ENCODE results near the gene RAB40B.
A peak's percentile ranks its signal among the peaks of the same experiment; 100 is the strongest.

DNA sequence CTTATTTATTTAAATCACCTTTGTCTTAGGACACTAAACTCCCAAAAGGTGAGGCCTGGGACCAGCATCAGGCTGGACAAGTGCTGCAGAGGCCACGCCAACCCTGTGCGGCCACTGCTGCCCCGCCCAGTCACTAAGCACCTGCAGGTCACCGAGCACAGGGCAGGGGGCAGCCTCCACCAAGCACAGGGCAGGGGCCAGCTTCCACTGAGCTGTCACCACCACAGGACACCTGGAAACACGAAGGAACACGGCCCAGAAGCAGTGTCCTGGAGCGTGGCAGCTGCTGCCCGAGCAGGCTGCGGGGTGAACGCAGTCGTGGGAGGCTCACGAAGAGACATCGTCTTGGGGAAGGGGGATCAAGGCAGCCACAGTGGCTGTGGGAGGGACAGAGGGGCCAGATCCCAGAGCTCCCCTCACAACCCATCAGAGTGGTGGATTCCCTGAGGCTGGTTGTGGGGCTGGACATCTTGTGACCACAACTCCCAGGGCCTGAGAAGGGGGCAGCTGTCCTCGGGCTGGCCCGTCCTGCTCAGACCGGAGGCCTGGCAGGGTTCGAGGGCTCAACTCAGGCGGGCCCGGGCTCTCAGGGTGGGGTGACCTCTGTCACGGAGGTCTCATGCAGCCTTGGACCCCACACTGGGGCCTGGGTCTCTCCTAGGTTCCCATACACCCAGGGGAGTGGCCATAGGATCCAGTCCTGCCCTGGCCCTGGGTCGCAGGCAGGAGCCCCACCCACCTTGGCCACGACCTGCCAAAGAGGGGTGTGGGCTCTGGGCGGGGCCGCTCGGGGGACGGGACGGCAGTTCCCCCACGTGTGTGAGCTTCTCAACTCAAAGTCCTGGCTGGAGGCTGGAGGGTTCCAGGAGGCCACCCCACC is 18.7 kb downstream of the RAB40B start:
- TF ChIP-seq, protein P1, sequence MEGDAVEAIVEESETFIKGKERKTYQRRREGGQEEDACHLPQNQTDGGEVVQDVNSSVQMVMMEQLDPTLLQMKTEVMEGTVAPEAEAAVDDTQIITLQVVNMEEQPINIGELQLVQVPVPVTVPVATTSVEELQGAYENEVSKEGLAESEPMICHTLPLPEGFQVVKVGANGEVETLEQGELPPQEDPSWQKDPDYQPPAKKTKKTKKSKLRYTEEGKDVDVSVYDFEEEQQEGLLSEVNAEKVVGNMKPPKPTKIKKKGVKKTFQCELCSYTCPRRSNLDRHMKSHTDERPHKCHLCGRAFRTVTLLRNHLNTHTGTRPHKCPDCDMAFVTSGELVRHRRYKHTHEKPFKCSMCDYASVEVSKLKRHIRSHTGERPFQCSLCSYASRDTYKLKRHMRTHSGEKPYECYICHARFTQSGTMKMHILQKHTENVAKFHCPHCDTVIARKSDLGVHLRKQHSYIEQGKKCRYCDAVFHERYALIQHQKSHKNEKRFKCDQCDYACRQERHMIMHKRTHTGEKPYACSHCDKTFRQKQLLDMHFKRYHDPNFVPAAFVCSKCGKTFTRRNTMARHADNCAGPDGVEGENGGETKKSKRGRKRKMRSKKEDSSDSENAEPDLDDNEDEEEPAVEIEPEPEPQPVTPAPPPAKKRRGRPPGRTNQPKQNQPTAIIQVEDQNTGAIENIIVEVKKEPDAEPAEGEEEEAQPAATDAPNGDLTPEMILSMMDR (IDR thresholded peaks at IDR 0.05; ENCODE audit: low read depth, low read length), result peak; percentile 22; the same call in 1 of the 2 replicates
- TF ChIP-seq EZH2phosphoT487 (IDR thresholded peaks at IDR 0.05; ENCODE audit: low read depth), result no peak
